GM19099 (cell line): ENCODE results near the gene PSMC6.

Experiments
- POLR2A ChIP-seq: IDR thresholded peaks from 3 replicates; pipeline ENCODE4 v1.6.1; 2011; ENCODE audit warnings: low read depth; ENCODE audit not compliant: insufficient read length; ENCODE audit errors: extremely low read depth

Gene PSMC6

DNA sequence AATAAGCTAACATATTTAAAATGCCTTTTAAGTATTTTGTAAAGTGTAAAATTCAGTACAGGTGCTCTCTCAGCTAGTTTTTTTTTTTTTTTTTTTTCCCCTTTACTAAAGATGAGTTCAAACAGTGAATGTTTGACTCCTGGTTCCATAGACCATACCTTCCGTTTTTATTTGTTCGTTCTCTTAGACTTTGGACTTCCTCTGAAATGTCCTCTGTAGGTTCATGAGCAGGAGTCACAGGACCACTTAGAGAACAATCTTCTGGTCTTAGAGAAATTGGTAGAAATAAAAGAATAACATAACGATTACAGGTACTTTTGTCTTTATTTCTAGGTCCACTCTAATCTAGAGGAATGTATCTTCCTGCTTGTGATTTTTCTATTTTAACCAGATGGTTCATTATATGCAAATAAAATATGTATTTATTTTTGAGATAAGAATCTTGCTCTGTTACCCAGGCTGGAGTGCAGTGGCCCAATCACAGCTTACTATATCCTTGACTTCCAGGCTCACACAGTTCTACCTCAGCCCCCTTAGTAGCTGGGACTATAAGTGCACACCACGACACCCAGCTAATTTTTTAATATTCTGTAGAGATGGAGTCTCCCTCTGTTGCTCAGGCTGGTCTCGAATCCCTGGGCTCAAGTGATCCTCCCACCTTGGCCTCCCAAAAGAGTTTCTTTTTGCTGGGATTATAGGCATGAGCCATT, 48.8 kb downstream of the PSMC6 start:
- TF ChIP-seq POLR2A: no peak

GRCh38 chr14:52759145-52759544, 52.1 kb downstream of the PSMC6 start:
- TF ChIP-seq POLR2A: no peak

GRCh38 chr14:52767058-52767833, 60.2 kb downstream of the PSMC6 start:
- no peak for TF ChIP-seq POLR2A

DNA sequence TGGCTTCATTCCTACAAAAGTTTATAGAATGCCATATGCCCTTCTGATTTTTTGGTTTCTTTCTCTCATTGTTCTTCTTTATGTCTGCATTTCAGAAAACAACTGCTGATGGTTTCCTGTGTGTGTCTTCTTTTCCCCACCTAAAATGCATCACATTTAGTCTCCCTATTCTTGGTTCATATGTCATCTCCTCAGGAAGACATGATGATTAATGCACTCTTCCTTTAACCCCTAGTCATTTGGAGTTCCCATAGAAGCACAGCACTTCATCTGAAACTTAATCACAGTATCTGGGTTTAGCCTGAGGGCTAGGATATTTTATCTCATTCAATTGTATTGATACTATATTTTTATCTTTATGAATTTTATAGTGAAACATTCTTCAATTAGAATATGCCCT, 62.9 kb downstream of the PSMC6 start:
- TF ChIP-seq POLR2A: no peak

DNA sequence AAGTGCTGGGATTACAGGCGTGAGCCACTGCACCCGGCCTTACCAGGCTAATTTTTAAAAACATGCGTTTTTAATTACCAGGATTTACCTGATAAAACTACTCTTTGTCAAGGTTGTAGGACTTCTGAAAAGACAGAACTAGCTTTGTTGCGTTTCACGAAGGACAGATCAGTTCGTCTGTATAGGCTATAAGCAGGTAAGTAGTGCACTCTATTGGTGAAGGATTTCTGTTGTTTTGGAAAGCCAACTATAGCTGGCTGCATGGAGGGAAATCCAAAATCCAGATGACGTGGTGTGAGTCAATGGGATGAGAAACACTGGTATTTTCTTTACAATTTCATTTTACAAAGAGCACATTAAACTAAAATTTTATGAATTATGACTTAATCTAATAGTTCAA, 69.8 kb downstream of the PSMC6 start:
- TF ChIP-seq POLR2A: no peak
